ENCODE data around the gene NCOR1.
A peak's percentile ranks its signal among the peaks of the same experiment; 100 is the strongest.

NCOR1 gene

GRCh38 chr17:16215273-16215964 lies at the start of gene NCOR1:
Gene NCOR1 (minus strand): TSS chr17:16215534. CDS start chr17:16194569, 20,965 bp downstream.
- H3K4me3 ChIP-seq (ENCODE audit: low read length): peak within 1 kb of the TSS; percentile 98
- H3K27me3 ChIP-seq (ENCODE audit: control insufficient read depth, low read length): no peaks in the 10 kb centered on the region
- peak within 1 kb of the TSS; percentile 83 for H3K4me2 ChIP-seq (ENCODE audit: low read length)
- peak within 1 kb of the TSS; percentile 84 for H3K27ac ChIP-seq (ENCODE audit: low read depth, low read length)
- H3K79me2 ChIP-seq (ENCODE audit: control insufficient read depth, low read length): peaks cover 97% of the 10 kb centered on the region
- H3K4me1 ChIP-seq (ENCODE audit: control insufficient read depth, low read length): peaks cover 33% of the 10 kb centered on the region
- TF ChIP-seq EZH2phosphoT487 (IDR thresholded peaks at IDR 0.05; ENCODE audit: borderline replicate concordance, low read length): no peak
- TF ChIP-seq, protein P1, sequence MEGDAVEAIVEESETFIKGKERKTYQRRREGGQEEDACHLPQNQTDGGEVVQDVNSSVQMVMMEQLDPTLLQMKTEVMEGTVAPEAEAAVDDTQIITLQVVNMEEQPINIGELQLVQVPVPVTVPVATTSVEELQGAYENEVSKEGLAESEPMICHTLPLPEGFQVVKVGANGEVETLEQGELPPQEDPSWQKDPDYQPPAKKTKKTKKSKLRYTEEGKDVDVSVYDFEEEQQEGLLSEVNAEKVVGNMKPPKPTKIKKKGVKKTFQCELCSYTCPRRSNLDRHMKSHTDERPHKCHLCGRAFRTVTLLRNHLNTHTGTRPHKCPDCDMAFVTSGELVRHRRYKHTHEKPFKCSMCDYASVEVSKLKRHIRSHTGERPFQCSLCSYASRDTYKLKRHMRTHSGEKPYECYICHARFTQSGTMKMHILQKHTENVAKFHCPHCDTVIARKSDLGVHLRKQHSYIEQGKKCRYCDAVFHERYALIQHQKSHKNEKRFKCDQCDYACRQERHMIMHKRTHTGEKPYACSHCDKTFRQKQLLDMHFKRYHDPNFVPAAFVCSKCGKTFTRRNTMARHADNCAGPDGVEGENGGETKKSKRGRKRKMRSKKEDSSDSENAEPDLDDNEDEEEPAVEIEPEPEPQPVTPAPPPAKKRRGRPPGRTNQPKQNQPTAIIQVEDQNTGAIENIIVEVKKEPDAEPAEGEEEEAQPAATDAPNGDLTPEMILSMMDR (IDR thresholded peaks at IDR 0.05; ENCODE audit: low read depth, low read length, poor library complexity, severe bottlenecking): peak; percentile 43
- H4K20me1 ChIP-seq (ENCODE audit: control insufficient read depth, insufficient read depth, low read depth, low read length): peaks cover 20% of the 10 kb centered on the region; the same call in 1 of the 2 replicates
- H3K36me3 ChIP-seq (ENCODE audit: control insufficient read depth, low read length): peaks cover 5% of the 10 kb centered on the region; the same call in 1 of the 2 replicates
- no peaks in the 10 kb centered on the region for H3K9me2 ChIP-seq (replicated peaks; ENCODE audit: control insufficient read depth, low read length)
- H3K9me3 ChIP-seq (ENCODE audit: control insufficient read depth, insufficient read depth, low read length): no peaks in the 10 kb centered on the region
- H3F3A ChIP-seq (ENCODE audit: control insufficient read depth, insufficient read depth): peaks cover 9% of the 10 kb centered on the region; the same call in 1 of the 2 replicates

DNA sequence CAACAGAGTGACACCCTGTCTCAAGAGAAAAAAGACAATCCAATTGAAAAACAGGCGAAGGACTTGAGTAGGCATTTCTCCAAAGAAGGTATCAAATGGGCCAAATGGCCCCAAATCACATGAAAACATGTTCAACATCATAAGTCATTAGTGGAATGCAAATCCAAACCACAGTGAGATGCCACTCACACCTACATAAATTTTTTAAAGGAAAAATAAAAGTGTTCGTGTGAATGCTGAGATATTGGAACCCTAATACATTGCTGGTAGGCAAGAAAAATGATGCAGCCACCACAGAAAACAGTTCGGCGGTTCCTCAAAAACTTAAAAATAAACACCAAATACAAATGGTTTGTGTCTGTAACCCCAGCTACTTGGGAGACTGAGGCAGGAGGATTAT lies 46.9 kb upstream of the NCOR1 start:
- Histone ChIP-seq H3K4me1 (ENCODE audit: control insufficient read depth, low read length) (peaks cover 3% of the 10 kb centered on the region), H3K27me3 (ENCODE audit: control insufficient read depth, low read length) (no peaks in the 10 kb centered on the region), H3F3A (ENCODE audit: control insufficient read depth, insufficient read depth) (no peaks in the 10 kb centered on the region), H3K27ac (ENCODE audit: low read depth, low read length) (no peak overlapping the region), H3K4me3 (ENCODE audit: low read length) (no peak overlapping the region), H3K36me3 (ENCODE audit: control insufficient read depth, low read length) (peaks cover 9% of the 10 kb centered on the region), H3K9me3 (ENCODE audit: control insufficient read depth, insufficient read depth, low read length) (peaks cover 10% of the 10 kb centered on the region; the same call in 1 of the 2 replicates), H4K20me1 (ENCODE audit: control insufficient read depth, insufficient read depth, low read depth, low read length) (no peaks in the 10 kb centered on the region), H3K4me2 (ENCODE audit: low read length) (no peak overlapping the region), H3K9me2 (replicated peaks; ENCODE audit: control insufficient read depth, low read length) (no peaks in the 10 kb centered on the region), H3K79me2 (ENCODE audit: control insufficient read depth, low read length) (no peaks in the 10 kb centered on the region; the same call in 1 of the 2 replicates)
- no peak for TF ChIP-seq EZH2phosphoT487 (IDR thresholded peaks at IDR 0.05; ENCODE audit: borderline replicate concordance, low read length)
- TF ChIP-seq, protein P1 (IDR thresholded peaks at IDR 0.05; ENCODE audit: low read depth, low read length, poor library complexity, severe bottlenecking): no peak

DNA sequence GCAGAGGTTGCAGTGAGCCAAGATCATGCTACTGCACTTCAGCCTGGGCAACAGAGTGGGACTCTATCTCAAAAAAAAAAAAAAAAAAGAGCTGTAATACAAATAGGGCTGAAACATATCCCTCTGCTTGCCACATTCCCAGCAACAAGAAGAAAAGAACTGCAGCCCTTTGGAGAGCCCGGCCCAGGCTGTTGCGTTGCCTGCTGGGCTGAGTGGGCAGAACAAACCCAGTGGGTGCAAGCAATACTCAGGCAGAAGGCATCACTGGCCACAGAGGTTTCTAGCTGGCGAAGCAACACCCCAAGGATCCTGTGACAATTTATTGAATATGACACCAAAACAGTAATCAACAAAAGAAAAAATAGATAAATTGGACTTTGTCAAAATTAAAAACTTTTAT lies 45.7 kb upstream of the NCOR1 start:
- Histone ChIP-seq H3K27me3 (ENCODE audit: control insufficient read depth, low read length) (no peaks in the 10 kb centered on the region), H3K9me3 (ENCODE audit: control insufficient read depth, insufficient read depth, low read length) (peaks cover 10% of the 10 kb centered on the region; the same call in 1 of the 2 replicates), H3K9me2 (replicated peaks; ENCODE audit: control insufficient read depth, low read length) (no peaks in the 10 kb centered on the region), H3F3A (ENCODE audit: control insufficient read depth, insufficient read depth) (no peaks in the 10 kb centered on the region), H4K20me1 (ENCODE audit: control insufficient read depth, insufficient read depth, low read depth, low read length) (no peaks in the 10 kb centered on the region), H3K4me3 (ENCODE audit: low read length) (no peak overlapping the region), H3K27ac (ENCODE audit: low read depth, low read length) (no peak overlapping the region), H3K36me3 (ENCODE audit: control insufficient read depth, low read length) (peaks cover 9% of the 10 kb centered on the region), H3K4me1 (ENCODE audit: control insufficient read depth, low read length) (no peaks in the 10 kb centered on the region), H3K4me2 (ENCODE audit: low read length) (no peak overlapping the region), H3K79me2 (ENCODE audit: control insufficient read depth, low read length) (no peaks in the 10 kb centered on the region; the same call in 1 of the 2 replicates)
- no peak for TF ChIP-seq EZH2phosphoT487 (IDR thresholded peaks at IDR 0.05; ENCODE audit: borderline replicate concordance, low read length)
- TF ChIP-seq, protein P1 (IDR thresholded peaks at IDR 0.05; ENCODE audit: low read depth, low read length, poor library complexity, severe bottlenecking): no peak
